GM19455 (cell line): ENCODE results near the gene PBX1.

ENCODE experiments used
- ATAC-seq: cut with Tn5 transposase; IDR thresholded peaks from one replicate; pipeline ENCODE4 v1.9.1; 2021; ENCODE audit not compliant: unreplicated experiment

The PBX1 gene

DNA sequence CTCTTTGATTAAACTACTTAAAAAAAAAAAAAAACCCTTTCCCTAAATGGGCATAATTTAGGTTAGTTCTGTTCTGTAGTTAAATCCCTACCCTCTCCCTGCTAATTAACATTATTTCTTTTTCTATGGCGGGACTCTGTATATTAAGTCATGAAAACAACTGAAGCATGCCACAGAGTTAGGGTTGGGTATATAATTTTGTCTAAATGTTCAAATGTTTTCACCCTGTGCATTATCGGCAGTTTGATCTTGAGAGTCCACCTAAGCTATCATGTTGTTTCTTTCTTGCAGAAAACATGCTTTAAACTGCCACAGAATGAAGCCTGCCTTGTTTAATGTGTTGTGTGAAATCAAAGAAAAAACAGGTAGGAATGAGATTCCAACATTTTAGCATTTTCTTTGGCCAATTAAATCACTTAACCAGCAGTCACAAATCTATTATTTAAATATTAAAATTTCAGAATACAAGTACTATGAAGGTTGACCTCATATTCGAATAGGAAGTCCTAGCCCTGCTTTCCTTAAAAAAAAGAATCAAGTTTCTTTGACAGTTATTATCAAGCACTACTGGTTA lies 4.0 kb downstream of the PBX1 start:
- ATAC-seq: no peak

DNA sequence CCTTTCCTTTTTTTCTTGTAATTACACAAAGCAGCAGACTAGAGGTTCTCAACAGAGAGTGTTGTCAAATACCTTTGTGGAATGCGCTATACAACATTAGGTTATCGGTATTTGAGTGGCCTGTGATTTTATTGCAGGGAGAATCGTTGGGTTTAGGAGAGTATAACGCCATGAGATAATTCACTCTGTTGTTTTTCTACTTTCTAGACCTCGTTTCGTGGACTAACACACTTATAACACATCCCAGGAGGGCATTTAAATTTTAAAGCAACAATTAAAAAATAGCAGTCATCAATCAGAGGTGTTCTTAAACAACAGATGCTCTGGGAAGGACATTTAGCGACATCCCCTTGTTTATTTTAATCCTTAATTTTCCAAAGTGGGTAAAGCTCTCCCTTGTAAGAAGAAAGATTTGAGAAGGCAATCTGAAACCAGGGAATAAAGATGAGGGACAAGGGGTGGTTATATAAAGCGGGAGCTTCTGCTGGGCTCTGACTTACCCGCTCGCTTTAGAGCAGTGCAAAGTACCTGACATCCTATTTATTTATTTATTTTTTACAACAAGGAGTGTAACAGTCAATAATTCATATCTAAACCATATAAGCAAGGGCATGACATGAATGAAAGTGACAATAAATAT lies 4.9 kb downstream of the PBX1 start:
- ATAC-seq: no peak

DNA sequence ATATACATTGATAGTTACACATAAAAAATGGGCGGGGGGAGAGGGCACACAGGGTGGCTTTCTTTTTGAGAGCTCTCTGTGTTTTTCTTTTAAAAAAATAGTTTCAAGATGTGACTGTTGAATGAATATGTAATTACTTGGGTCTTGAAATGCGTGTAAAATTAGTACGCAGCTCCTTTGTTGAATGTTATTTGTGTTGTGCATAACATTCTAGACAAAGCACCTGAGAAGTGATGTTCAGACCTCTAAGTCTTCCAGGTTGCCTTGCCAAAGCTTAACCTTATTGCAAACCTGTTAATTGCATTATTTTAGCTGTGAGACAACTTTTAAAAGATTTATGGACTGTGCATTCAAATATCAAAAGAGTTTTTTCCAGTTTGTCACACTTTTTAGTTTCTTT lies 5.4 kb downstream of the PBX1 start:
- ATAC-seq: no peak

DNA sequence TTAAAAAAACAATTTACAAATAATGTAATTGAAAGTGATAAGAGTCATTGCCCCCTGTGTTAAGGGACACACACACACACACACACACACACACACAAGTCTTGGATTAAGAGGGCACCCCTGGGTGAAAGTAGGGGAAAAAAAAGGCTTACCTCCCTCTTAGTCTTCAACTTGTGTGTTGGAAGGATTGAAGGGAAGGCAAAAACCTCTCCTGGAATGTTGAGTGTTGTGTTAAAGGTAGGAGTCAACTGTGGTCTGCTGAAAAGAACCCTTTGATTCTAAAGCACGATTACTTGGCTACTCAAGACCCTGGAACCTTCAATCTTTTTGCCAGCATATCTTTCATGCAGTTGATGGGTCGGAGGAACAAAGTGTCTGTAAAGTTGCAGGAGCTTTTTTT lies 6.4 kb downstream of the PBX1 start:
- ATAC-seq: no peak

DNA sequence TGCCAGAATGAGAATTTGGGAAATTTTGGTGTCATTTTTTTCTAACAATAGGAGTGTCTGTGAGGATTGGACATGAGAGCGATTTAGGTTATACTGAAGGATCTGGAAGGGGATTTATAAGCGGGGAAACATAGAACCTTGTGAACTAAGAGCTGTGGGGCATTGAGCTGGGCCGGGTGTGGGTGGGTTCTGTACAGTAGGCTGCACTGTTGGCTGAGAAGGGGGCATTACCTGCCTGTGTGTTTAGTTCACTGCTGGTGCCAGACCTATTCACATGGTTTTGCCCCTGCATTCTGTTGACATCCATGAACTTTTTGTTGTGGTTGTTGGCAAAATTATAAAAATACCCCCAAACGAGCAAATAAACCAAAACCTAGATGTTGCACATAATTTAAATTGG lies 8.8 kb downstream of the PBX1 start:
- ATAC-seq: no peak

DNA sequence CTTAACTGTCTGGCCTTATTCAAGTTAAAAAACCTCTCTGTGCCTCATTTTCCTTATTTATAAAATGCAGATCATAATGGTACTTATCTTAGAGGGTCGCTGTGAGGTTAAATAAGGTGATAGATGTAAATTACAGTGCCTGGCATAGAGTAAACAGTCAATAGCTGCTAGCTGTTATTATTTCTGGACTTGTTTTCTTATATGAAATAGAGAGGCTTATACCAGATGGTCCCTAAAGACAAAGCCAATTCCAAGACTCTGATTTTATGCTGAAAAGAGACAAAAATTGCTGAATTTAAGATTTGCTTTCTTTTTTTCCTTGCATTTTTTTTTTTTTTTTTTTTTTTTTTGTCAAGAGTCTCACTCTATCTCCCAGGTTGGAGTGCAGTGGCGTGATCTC lies 10.3 kb downstream of the PBX1 start:
- no peak for ATAC-seq

DNA sequence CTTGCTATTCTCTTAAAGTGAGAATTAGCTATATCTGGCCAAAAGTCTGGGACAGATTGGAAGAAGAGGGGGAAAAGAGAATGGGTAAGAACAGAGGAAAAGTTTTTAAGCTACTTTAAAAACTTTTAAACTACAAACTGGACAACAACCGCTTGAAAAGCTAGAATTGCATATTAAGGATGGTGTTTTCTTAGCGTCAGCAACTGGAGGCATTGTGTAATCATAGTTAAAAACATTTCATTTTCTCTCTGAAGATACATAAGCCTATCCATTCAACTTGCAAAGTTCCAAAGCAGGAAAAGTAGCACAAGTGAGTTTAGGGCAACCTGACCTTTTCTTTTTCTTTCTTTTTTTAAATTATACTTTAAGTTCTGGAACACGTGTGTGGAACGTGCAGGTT lies 10.9 kb downstream of the PBX1 start:
- no peak for ATAC-seq

DNA sequence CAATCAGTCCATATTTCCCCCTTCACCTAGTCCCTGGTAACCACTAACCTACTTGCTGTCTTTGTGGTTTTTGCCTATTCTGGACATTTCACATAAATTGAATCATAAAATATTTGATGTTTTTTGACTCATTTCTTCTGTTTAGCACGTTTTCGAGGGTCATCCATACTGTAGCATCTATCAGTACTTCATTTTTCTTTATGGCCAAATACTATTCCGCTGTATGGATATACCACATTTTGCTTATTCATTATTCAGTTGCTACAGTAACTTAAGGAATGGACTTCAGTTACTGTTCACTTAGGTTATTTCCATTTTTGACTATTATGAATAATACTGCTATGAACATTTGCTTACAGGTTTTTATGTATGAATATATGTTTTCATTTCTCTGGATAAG lies 12.3 kb downstream of the PBX1 start:
- ATAC-seq: no peak

DNA sequence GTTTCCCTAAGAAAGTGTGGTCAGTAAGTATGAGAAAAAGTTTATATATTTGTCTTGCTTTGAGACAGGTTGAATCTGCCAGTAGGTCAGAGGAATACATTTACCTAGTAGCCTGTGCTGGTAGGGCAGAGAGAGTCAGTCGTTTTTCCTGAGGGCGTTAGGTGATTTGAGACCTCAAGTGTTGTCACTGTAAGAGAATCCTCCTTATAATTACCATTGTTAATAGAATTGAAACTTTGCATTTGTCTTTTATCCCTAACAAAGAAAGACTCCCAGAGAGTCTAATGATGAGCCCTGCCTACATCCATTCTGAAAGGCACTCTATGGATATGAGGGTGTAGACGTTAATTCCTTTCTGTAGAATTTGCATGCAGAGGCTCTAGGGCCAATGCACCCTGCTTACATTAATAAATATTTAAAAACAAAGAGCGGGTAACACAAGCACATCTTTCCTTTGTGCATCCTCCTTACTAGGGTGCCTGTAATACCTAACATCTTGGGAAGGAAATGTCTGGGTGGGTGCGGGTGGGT lies 16.4 kb downstream of the PBX1 start:
- no peak for ATAC-seq

DNA sequence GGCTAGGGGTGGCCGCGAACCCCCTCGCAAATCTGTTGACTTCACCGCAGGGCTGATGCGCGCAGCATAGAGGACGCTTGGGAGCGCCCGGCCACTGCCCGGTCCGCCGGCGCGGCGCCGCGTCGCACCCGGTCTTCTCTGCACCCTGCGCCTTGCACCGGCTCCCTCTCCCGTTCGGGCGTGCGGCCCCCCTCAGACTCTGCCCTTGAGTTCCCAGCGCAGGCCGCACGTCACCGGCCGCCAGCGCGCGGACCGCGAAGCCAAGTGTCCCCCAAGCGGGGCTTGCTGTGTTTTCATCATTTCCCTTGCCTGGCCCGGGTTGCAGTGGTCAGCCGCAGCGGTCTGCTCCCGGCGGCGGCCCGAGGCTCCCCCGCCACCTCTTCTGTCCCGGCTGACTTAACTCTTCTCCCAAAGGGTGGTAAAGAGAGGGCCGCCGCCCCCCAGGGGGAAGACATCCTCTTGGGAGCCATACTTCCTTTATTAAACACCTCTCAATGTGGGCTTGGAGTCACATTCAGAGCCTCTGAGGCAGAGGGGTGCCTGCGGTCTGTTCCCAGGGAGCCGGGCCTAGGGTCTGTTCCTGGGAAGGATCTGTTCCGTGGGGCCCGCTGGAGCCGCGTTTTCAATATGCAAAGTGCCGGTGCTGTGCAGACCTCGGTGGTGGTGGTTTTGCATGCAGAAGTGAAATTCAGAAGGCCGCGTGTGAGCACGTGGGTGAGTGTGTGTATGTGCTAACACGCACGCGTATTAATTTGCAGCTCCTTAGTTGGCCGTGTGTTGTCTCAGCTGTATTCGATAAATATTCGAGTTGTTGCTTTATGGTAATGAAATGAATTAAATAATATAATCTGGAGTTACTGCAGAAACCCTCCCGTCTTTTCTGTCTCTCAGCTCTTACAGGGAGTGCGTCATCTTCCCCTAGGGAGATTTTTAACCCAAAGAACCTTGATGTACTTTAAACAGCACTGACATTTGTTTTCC lies 17.6 kb downstream of the PBX1 start:
- ATAC-seq: no peak

DNA sequence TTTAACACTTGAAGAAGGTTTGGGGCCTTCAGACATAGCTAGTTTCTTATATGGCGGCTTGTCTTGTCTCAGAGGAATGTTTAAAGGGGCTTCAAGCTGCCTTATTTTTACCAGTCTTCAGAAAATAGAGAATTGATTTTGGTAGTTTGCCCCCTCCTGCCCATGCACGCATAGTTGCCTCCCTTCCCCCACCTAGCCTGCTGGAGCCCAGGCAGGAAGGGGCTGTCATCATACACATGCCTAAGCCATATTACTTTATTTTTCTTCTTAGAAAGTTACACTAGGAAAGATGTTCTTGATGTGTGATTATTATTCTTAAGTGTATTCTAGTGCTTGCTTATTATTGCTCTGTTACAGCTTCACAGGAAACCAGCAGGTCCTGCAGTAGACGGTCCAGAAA lies 18.3 kb downstream of the PBX1 start:
- ATAC-seq: no peak

DNA sequence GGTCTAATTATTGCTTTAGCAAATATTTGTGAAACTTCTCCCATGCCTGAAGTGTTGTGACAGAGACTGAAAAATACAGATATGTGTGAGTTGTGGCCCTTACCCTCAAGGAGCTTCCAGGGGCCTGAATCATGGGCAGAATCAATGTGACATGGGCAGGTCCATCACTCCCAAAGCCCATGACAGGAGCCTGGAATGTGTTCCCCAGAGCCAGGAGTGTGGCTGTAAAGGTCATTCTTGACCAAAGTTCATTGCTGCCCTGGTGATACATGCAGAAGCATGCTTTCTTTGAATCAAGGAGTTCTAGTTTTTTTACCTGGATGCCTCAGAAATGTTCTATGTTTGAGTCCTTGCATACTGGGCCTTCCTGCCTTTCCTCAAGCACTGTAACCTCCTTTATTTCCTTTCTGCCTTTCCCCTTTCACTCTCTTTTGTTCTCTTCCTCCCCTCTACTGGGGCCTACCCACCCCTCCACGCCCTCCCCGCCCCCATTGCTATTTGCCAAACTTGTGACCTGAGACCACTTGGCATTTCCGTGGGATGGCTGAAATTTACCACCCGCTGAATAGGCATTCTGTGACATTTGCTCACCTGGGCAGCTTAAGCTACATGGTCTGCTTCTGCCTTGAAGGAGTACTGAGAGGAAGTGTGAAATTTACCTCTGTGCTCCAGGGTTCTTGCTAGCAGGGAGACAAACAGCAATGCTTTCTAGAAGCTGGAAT lies 19.7 kb downstream of the PBX1 start:
- ATAC-seq: no peak

DNA sequence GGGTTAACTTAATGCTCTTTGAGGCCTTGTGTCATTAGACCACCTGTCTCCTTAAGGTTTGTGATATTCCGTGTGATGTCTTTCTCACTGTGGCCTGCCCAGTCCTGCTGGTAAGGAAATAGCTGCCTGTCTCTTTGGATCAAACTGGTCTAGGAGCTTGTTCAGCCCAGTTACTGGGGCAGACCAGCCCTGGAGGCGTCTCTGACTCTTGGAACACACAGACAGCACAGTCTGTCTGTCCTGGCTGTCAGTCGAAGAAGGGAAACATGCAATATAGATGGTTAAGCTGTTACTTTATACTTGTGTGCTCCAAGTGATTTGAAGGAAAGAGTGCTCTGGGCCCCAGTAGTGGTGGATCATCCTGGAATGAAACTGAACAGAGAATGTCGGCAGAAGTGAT lies 20.4 kb downstream of the PBX1 start:
- ATAC-seq: no peak

DNA sequence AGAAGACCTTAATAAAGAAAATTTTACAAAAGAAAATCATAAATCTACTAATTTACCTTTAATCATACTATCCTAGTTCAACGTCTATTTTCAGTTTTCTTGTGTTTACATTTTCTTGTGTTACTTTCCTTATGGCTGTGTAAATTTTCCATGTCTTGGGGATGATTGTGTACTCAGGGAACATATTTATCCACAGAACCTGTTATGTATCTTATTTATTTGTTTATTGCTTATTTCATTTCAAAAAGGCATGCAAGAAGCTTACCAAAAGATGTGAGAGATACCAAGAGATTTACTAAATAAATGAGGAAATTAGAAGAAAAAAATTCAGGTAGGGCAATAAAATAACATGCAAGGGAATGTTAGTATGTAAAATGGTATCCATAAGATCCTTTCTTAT lies 22.8 kb downstream of the PBX1 start:
- no peak for ATAC-seq

DNA sequence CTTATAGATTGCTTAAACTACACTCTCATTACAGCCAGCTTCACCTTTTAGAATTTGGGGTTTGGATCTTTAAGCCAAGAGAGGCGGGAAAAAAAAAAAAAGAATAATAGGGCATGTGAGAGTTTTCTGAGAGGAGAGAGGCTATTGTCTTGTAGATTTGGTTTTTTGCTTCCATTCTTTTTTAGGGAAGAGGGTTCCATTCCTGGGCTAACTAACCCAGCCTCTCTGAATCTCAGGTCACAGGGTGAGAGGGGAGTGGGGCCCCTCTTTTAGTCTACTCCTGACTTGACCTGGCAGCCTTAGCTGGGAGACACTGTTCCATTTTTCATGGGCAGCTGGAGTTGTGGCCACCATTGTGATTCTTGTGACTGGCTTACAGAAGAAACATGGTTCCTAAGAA lies 24.2 kb downstream of the PBX1 start:
- ATAC-seq: no peak

DNA sequence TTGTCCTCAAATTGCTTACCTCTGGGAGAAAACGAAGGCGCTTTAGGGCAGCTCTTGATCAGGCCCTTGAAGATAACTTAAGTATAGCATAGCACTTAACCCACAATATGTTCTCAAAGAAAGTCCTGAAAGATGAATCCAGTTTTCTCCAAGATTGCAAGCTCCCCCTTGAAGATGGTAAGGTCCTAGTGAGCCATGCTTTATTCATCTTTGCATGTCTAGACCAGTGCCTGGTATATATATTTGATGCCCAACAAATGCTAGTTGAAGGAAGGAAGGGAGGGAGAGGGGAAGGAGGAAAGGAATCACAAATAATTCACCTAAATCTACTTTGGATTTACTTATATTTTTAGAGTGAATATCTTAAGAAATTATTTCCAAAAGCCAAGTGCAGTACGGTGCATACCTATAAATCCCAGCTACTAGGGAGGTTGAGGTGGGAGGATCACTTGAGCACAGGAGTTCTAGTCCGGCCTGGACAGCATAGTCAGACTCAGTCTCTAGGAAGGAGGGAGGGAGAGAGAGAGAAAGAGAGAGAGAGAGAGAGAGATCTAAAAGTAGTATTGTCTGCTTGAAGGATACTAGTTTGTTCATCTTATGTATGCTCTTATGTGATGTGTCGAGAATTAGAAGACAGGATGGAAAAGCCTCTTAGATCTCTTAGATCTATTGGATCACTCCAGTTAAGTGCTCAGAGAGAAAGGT lies 25.0 kb downstream of the PBX1 start:
- no peak for ATAC-seq

DNA sequence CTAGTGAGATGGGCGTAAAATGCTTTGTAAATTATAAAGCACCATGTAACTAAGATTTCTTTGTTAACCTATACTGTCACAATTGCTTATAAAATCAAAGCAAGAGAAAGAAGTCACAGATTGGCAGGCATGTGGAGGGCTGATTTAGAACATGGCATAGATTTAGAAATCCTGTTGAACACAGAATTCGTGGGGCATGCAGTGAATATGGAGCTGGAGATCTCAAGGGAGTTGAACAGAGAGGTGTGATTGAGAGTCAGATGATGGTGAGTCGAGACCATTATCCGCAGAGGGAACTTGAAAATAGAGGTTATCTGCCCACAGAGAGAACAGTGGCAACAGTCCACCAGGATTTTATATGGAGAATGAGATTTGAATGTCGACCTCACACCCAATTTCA lies 27.6 kb downstream of the PBX1 start:
- ATAC-seq: no peak

DNA sequence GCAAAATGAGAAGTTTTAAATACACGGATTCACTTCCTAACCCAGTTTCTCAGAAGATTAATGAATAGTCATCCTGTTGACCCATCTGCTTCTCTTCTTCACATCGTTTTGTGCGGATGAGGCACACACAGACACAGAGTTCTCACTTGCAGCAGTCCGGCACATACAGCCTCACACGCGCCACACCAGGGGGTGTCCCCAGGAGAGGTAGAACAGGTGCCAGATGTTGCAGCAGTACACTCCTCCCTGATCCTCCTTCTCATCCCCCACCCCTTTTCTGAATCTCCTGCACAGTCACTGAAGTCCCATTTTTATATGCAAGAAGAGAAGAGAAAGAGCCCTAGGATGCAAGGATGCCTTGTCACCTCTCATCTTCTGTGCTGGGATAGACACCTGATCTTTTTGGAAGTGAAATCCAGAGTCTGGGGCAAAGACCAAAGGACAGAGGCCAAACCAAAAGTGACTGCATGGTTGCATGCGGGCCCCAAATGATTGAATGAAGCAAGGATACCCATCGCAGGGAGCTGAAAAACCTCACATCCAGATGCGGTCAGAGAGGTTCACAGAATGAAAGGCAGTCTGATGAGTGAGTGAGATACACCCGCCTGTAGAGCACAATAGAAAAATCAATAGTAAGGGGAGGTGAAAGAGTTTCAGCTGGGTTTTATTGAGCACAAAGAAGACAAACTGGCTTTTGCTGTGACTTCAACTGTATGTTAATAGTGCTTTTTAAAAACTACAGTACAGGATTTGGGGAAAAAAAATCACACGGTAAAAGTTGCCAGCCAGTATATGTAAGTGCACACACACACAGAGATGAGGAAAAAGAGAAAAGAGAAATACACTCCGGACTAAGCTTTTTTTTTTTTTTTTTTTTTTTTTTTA lies 28.9 kb downstream of the PBX1 start:
- no peak for ATAC-seq

DNA sequence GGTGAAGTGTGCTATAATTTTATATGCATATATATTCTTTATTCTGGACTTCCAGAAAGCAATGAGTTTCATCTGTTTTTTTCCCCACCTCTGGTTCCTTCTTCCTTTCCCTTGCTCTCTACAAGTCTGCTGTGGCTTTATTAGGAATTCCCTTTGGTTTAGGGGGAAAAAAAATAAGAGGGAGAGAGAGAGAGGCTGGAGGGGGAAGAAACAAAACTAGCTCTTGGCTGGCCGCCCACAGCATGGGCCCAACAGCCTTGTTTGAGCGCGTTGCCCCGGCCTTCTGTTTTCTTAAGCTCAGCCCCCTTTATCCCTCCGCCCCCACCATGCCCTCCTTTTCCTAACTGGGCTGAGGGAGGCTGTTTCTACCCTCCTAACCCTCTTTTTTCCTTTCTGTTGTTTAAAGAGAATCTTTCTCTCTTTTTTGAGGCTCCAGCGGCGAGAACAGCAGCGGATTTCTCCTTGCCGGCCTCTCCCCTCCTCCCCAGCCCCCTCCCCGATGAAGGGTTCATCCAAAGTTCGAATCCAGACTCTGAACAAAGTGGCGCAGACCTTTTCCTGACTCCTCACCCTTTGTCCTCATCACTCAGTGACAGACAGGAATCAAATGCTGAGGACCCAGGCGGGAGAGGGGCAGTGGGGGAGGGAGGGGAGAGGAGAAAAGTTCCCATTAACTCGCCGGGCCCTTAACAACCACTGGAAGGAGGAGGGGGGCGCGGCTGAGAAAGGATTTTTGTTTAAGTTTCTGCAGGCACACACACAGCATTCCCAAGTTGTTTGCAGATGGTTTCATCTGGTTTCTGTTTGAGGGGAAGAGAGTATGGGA lies 29.7 kb downstream of the PBX1 start:
- ATAC-seq: no peak
